ENCODE measurements around the gene EML4. TPM values are rescaled to one million over a fixed set of nuclear protein-coding genes. Genes with fewer than 3 reads are reported as not detected.

The EML4 gene
- polyA plus RNA-seq, 1 of the 3 experiments (the other 2 are of a cell fraction), result 35.0 TPM

GRCh38 chr2:42256505-42256904, 87.4 kb downstream of the EML4 start (continued):
- no peak for TF ChIP-seq TAF1 (IDR thresholded peaks at IDR 0.05; ENCODE audit: borderline replicate concordance, low read depth, low read length)

- Histone ChIP-seq H3K9me2 (no peaks in the 10 kb centered on the region), H2AFZ (ENCODE audit: low read depth) (no peak overlapping the region), H3F3A (replicated peaks; ENCODE audit: insufficient read depth) (no peaks in the 10 kb centered on the region), H3K4me1 (ENCODE audit: control insufficient read depth in 1 of 2, insufficient read depth in 2 of 2, low read depth in 1 of 2, low read length in 1 of 2) (peaks cover 0 to 8% of the 10 kb centered on the region in 2 experiments; a peak in 2 of 4 replicates), H3K9me3 (no peaks in the 10 kb centered on the region), H3K9ac (no peak overlapping the region), H3K4me2 (no peak overlapping the region), H3K27me3 (ENCODE audit: insufficient read depth) (no peaks in the 10 kb centered on the region), H3K4me3 (ENCODE audit: low read depth in 2 of 2, low read length in 1 of 2) (no peak overlapping the region), H3K36me3 (replicated peaks in 1 of 2; ENCODE audit: control insufficient read depth in 1 of 2, insufficient read depth in 2 of 2, low read length in 1 of 2) (peaks cover 19 to 50% of the 10 kb centered on the region in 2 experiments), H3K79me2 (ENCODE audit: insufficient read depth) (no peaks in the 10 kb centered on the region), H3K27ac (ENCODE audit: low read depth in 2 of 2, low read length in 1 of 2) (peak overlapping the region in 1 of 2 experiments; percentile 56; a peak in 2 of 4 replicates), H4K20me1 (ENCODE audit: insufficient read depth) (no peaks in the 10 kb centered on the region)
- TF ChIP-seq REST (IDR thresholded peaks at IDR 0.05; ENCODE audit: low read depth, low read length) (no peak), ZBTB33 (IDR thresholded peaks at IDR 0.05; ENCODE audit: borderline replicate concordance, low read depth) (no peak), MAX (IDR thresholded peaks at IDR 0.05; ENCODE audit: low read depth) (no peak), CTCF (IDR thresholded peaks at IDR 0.05) (no peak), RCOR1 (IDR thresholded peaks at IDR 0.05; ENCODE audit: low read length) (peak; percentile 61; the same call in 1 of the 2 replicates), IRF3 (IDR thresholded peaks at IDR 0.05; ENCODE audit: low read depth, low read length) (no peak), EP300 (IDR thresholded peaks at IDR 0.05; ENCODE audit: borderline replicate concordance in 1 of 2, low read depth in 1 of 2, low read length in 1 of 2) (peak in 1 of 2 experiments; percentile 55; a peak in 1 of 4 replicates), RAD21 (IDR thresholded peaks at IDR 0.05; ENCODE audit: low read length) (no peak)
- POLR2A ChIA-PET, result no interaction called here
- CTCF ChIA-PET, result interaction anchor here (1.0 kb wide), 1 partner anchor 13 kb away, joined by 3 read pairs; no protein-coding TSS in a partner anchor
- DNase-seq, result peak; percentile 46
- WGBS (ENCODE audit: low lambda C conversion rate), result 82% methylated on average over 3 of the region's 3 CpGs
Observed at GRCh38 chr2:42261518-42262195, 92.5 kb downstream of the EML4 start.

All from SK-N-SH (cell line).